Epithelial cell of prostate (primary cell): ENCODE results near the gene WNK1.
A peak's percentile ranks its signal among the peaks of the same experiment; 100 is the strongest.
"Not testable (repeated sequence)": the region's sequence is repeated elsewhere in the genome, so short reads cannot be mapped to it uniquely, and the experiment has no call there.

Source experiments
- DNase-seq: peaks from one replicate; pipeline ENCODE4 v3.0.0-alpha.2; 2011; ENCODE audit warnings: low read depth, low spot score
- H3K27ac ChIP-seq: fragments of 450-650 bp; 2 replicates; pipeline ENCODE4 v1.5.1; 2017; ENCODE audit warnings: mild to moderate bottlenecking

WNK1 gene

GRCh38 chr12:904010-904414 is 151.6 kb downstream of the WNK1 start:
- no peak for DNase-seq
- no peak overlapping the region for H3K27ac ChIP-seq

DNA sequence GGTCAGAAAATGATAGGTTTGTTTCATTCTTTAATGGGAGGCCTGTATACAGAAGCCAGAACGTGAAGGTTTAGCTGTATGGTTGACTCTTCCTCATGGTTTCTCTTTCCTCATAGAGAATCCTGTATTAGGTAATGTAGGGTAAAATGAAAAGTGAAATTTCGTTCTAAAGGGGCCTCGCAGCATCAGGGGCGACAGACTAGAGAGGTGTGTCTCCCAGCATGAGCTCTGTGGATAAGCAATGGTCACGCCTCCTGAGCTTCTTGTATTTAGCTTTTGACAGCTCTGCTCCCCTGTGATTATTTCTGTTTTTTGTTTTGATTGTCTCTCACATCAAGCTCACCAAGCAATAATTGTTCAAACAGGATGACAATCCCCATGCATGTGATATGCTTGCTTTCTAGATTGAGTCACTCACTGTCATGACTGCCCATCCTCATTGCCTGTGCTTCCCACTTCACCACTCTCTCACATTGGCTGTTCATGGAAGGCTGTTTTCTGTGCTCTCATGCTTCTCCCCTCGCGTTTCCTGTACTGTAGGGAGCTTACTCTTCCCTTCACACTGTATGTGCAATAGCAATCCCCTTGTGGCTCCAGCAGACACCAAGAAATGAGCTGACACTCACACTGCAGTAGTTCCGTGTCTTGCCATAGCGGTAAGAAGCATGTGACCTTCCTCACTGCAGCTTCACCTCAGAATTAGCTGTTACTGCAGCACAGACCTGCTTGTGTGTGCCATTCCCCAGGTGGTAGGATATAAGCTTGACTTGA is 153.1 kb downstream of the WNK1 start:
- no peak overlapping the region for H3K27ac ChIP-seq
- no peak for DNase-seq

GRCh38 chr12:906062-906585 is 153.7 kb downstream of the WNK1 start:
- H3K27ac ChIP-seq, result no peak overlapping the region
- no peak for DNase-seq

- no peak overlapping the region for H3K27ac ChIP-seq
- DNase-seq, result no peak
These were observed 155.2 kb downstream of the WNK1 start for GRCh38 chr12:907413-908185.

DNA sequence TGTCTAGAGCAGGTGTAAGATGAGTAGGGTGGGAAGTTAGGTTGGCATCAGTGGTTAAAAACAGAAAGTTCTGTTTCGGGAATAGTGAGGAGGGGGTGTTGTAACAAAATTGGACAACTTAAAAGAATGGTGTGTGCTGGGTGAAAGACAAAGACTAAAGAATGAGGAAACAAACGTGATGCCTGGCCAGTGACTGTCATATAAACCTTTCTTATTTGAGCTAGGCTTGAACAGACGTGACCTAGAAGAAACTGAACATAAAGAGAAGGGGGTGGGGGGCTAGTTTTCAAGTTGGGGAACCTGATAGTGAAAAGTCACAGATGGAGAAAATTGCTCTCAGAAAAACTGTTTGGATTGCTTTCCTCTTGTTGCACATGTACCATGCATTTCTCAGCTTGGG is 157.5 kb downstream of the WNK1 start:
- H3K27ac ChIP-seq, result peak overlapping the region; percentile 0
- DNase-seq, result no peak

GRCh38 chr12:910416-910815 is 158.0 kb downstream of the WNK1 start:
- peak overlapping the region; percentile 0 for H3K27ac ChIP-seq
- no peak for DNase-seq

GRCh38 chr12:911191-911826 is 158.9 kb downstream of the WNK1 start:
- no peak for DNase-seq
- H3K27ac ChIP-seq, result no peak overlapping the region

GRCh38 chr12:912466-913235 is 160.3 kb downstream of the WNK1 start:
- peak overlapping the region; percentile 97 for H3K27ac ChIP-seq
- DNase-seq, result no peak

GRCh38 chr12:913919-914698 is 161.7 kb downstream of the WNK1 start:
- peak; percentile 76 for DNase-seq
- H3K27ac ChIP-seq, result peak overlapping the region; percentile 97

GRCh38 chr12:915090-915489 is 162.7 kb downstream of the WNK1 start:
- H3K27ac ChIP-seq, result peak overlapping the region; percentile 97
- DNase-seq, result no peak

DNA sequence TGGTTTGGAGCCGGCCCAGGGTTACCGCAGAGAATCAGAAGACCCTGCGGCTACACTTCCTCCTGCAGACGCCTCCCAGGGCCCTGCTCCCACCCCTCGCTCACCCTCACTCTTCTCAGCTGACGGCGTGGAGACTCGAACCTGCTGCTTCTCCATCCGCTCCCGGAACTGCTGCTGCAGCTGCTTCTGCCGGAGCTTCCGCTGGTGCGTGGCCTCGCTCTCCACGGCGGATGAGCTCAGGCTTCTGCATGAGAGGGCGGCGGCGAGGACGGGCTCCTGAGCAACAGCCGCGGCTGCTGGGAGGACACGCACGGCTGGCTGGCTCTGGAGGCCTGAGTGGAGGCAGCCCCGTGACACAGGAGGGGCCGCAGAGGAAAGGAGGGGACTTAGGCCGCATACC is 163.9 kb downstream of the WNK1 start:
- DNase-seq, result no peak
- H3K27ac ChIP-seq, result no peak overlapping the region

- no peak for DNase-seq
- no peak overlapping the region for H3K27ac ChIP-seq
These were observed 164.5 kb downstream of the WNK1 start for GRCh38 chr12:916712-917445.

- DNase-seq, result peak; percentile 31
- peak overlapping the region; percentile 63 for H3K27ac ChIP-seq
These were observed 168.3 kb downstream of the WNK1 start for GRCh38 chr12:920676-921075.

GRCh38 chr12:922285-922684 is 169.9 kb downstream of the WNK1 start:
- no peak for DNase-seq

DNA sequence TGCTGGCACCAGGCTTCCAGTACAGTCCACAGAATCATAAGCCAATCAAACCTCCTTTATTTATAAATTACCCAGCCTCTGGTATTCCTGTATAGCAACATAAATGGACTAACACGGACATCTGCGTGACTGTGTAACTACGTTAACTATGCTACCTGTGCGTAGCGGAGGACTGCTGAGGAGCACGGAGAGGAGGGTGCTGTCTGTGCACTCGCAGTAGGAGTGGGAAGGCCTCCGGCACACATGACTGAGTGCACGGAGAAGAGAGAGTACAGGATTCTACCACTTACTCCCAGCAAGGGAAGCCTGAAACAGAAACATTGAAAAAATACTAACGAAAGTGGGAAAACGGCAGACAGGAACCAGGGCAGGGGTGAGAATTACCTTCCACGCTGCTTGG is 174.3 kb downstream of the WNK1 start:
- no peak for DNase-seq
- no peak overlapping the region for H3K27ac ChIP-seq

More at GRCh38 chr12:922285-922684, 169.9 kb downstream of the WNK1 start:
- no peak overlapping the region for H3K27ac ChIP-seq

DNA sequence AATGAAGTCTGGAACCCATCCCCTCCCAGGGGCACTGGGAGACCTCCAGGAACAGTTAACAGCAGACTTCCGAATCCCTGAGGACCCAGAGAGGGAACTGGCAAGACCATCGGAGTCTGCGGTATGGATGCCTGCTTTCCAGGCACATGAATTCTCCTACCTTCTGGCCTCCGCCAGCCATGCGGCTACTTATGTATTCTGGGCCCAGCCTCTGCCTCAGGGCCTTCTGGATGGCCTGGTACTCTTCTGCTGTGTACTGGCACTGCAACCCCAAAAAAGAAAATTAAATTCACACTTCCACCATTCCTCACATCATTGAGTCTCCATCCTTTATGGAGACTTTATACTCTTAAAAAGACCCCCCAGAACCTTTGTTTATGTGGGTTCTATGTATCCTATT is 178.7 kb downstream of the WNK1 start:
- no peak overlapping the region for H3K27ac ChIP-seq

DNA sequence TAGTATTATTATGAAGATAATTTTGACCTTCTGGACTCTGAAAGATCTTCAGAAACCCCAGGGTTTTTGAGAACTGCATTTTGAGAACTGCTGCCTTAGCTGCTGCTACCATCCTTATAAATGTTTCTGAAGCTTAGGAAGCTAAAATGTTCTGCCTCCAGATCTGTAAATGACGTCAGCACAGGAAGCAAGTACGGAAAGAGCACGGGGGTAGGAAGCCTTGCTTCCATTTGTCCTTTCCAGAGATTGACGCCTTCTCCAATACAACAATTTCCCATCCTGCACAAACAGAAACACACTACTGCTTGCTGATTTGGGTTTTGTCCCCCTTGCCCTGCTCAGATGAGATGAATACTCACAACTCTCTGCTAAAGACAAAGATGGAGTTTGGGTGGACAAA is 179.2 kb downstream of the WNK1 start:
- no peak overlapping the region for H3K27ac ChIP-seq
- DNase-seq, result no peak

More for the DNA sequence above, 178.7 kb downstream of the WNK1 start:
- DNase-seq, result no peak

GRCh38 chr12:935891-936290 is 183.5 kb downstream of the WNK1 start:
- not testable (repeated sequence) for DNase-seq

More at GRCh38 chr12:935891-936290, 183.5 kb downstream of the WNK1 start:
- H3K27ac ChIP-seq, result not testable (repeated sequence)
